Common myeloid progenitor, CD34-positive (primary cell): Measurements from ENCODE around the gene AFF3.

Experiments
- CTCF ChIA-PET: fragments of 350-600 bp; sonication (Branson Sonifier 250); formaldehyde crosslinking; loops from one replicate; lab custom pipeline; 2021; ENCODE audit warnings: antibody characterized with exemption; lab: Charles Lee
- POLR2A ChIA-PET: fragments of 350-600 bp; sonication (Branson Sonifier 250); formaldehyde crosslinking; loops from one replicate; lab custom pipeline; 2021; ENCODE audit warnings: antibody characterized with exemption; lab: Charles Lee
- DNase-seq, 3 donors: peaks; one replicate each; pipeline versions ENCODE4 v3.0.0 to v3.0.0-alpha.2; 2013
- H3K27ac ChIP-seq, 2 experiments: 1 replicate in 1 of 2; 2 replicates in 1 of 2; pipeline ENCODE4 v1.7.0; 2013; ENCODE audit warnings: inconsistent platforms in 2 of 2, low read length in 2 of 2, mild to moderate bottlenecking in 2 of 2, low read depth in 1 of 2, moderate library complexity in 1 of 2; ENCODE audit not compliant: severe bottlenecking in 2 of 2, insufficient read depth in 1 of 2, poor library complexity in 1 of 2
- H3K27me3 ChIP-seq, 5 experiments: replicated peaks in 2 of 5; 1 replicate in 3 of 5; 2 replicates in 2 of 5; pipeline versions ENCODE4 v1.6.1 to v1.7.0; 2013; ENCODE audit warnings: low read length in 4 of 5, mild to moderate bottlenecking in 2 of 5, moderate library complexity in 2 of 5, inconsistent platforms in 1 of 5; ENCODE audit not compliant: insufficient read depth in 5 of 5, control insufficient read depth in 4 of 5
- H3K36me3 ChIP-seq, 4 experiments: 1 replicate in 2 of 4; 2 replicates in 2 of 4; pipeline versions ENCODE4 v1.6.1 to v1.7.0; 2013; ENCODE audit warnings: low read length in 3 of 4, control low read depth in 1 of 4, mild to moderate bottlenecking in 1 of 4; ENCODE audit not compliant: control insufficient read depth in 4 of 4, insufficient read depth in 4 of 4
- H3K4me1 ChIP-seq, 4 experiments: 1 replicate in 3 of 4; 2 replicates in 1 of 4; pipeline versions ENCODE4 v1.6.1 to v1.7.1; 2013; ENCODE audit warnings: low read length in 3 of 4, mild to moderate bottlenecking in 3 of 4, control low read depth in 1 of 4, inconsistent platforms in 1 of 4, moderate library complexity in 1 of 4; ENCODE audit not compliant: control insufficient read depth in 4 of 4, insufficient read depth in 4 of 4; ENCODE audit errors: control extremely low read depth in 1 of 4
- H3K4me3 ChIP-seq, 7 experiments: 1 replicate in 4 of 7; 2 replicates in 3 of 7; pipeline versions ENCODE4 v1.5.1 to v1.7.0; 2013; ENCODE audit warnings: mild to moderate bottlenecking in 7 of 7, low read length in 6 of 7, moderate library complexity in 6 of 7, inconsistent platforms in 2 of 7, low read depth in 2 of 7, control low read depth in 1 of 7; ENCODE audit not compliant: insufficient read depth in 4 of 7, control insufficient read depth in 1 of 7; ENCODE audit errors: extremely low read depth in 1 of 7
- H3K9me3 ChIP-seq, 5 experiments: 1 replicate in 4 of 5; 2 replicates in 1 of 5; pipeline versions ENCODE4 v1.6.1 to v1.7.1; 2013; ENCODE audit warnings: low read length in 4 of 5, mild to moderate bottlenecking in 2 of 5, inconsistent platforms in 1 of 5, low read depth in 1 of 5, moderate library complexity in 1 of 5; ENCODE audit not compliant: control insufficient read depth in 4 of 5, insufficient read depth in 2 of 5; ENCODE audit errors: control extremely low read depth in 1 of 5
- WGBS: methylation state at CpG from one replicate; pipeline ENCODE4 v1.1.5; 2013; ENCODE audit not compliant: insufficient coverage; 5-methylcytosine and 5-hydroxymethylcytosine counted together

The AFF3 gene

GRCh38 chr2:99611034-99611433, 531.4 kb downstream of the AFF3 start:
- no CpG with 5 or more reads among the region's 2 CpGs for WGBS

DNA sequence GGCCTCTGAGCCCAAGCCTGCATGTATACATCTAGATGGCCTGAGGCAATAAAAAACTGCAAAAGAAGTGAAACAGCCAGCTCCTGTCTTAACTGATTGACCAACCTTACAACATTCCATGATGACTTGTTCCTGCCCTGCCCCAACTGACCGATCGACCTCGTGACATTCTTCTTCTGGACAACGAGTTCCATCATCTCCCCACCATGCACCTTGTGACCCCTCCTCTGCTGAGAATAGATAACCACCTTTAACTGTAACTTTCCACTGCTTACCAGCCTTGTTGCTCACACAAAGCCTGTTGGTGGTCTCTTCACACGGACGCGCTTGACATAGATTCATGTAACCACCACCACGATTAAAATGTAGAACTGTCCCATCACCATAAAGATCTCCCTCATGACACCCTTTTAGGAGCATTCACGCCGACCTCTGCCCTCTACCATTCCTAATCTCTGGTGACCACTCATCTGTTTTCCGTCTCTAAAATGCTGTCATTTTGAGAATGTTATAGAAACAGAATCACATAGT, 532.5 kb downstream of the AFF3 start:
- H3K36me3 ChIP-seq, result no peaks in the 10 kb centered on the region
- no peaks in the 10 kb centered on the region for H3K4me1 ChIP-seq
- POLR2A ChIA-PET, result no interaction called here
- DNase-seq, result no peak
- H3K27me3 ChIP-seq, result no peaks in the 10 kb centered on the region
- CTCF ChIA-PET, result no interaction called here
- no peaks in the 10 kb centered on the region for H3K9me3 ChIP-seq
- no peak overlapping the region for H3K27ac ChIP-seq
- 98% methylated on average over 7 of the region's 11 CpGs for WGBS
- no peak overlapping the region for H3K4me3 ChIP-seq

More at GRCh38 chr2:99611034-99611433, 531.4 kb downstream of the AFF3 start:
- Histone ChIP-seq H3K4me1 (no peaks in the 10 kb centered on the region), H3K4me3 (no peak overlapping the region), H3K36me3 (no peaks in the 10 kb centered on the region), H3K9me3 (no peaks in the 10 kb centered on the region), H3K27ac (no peak overlapping the region), H3K27me3 (no peaks in the 10 kb centered on the region)
- no peak for DNase-seq
- POLR2A ChIA-PET, result no interaction called here
- CTCF ChIA-PET, result no interaction called here

GRCh38 chr2:99608861-99609260, 533.5 kb downstream of the AFF3 start:
- no peaks in the 10 kb centered on the region for H3K36me3 ChIP-seq
- DNase-seq, result no peak
- H3K4me3 ChIP-seq, result no peak overlapping the region
- no peaks in the 10 kb centered on the region for H3K27me3 ChIP-seq
- CTCF ChIA-PET, result no interaction called here
- WGBS, result no CpG with 5 or more reads among the region's 1 CpG
- no peaks in the 10 kb centered on the region for H3K4me1 ChIP-seq
- POLR2A ChIA-PET, result no interaction called here
- no peak overlapping the region for H3K27ac ChIP-seq
- H3K9me3 ChIP-seq, result no peaks in the 10 kb centered on the region

GRCh38 chr2:99607861-99608491, 534.4 kb downstream of the AFF3 start:
- 100% methylated on average over 1 of the region's 4 CpGs for WGBS

GRCh38 chr2:99607454-99607853, 534.9 kb downstream of the AFF3 start:
- CTCF ChIA-PET, result no interaction called here
- WGBS, result 96% methylated on average over 4 of the region's 4 CpGs

More at GRCh38 chr2:99607861-99608491, 534.4 kb downstream of the AFF3 start:
- H3K9me3 ChIP-seq, result no peaks in the 10 kb centered on the region
- no peak overlapping the region for H3K27ac ChIP-seq
- no peak overlapping the region for H3K4me3 ChIP-seq
- no peaks in the 10 kb centered on the region for H3K4me1 ChIP-seq
- ChIA-PET CTCF (no interaction called here), POLR2A (no interaction called here)
- no peaks in the 10 kb centered on the region for H3K27me3 ChIP-seq
- H3K36me3 ChIP-seq, result no peaks in the 10 kb centered on the region
- no peak for DNase-seq

GRCh38 chr2:99605036-99605435, 537.4 kb downstream of the AFF3 start:
- Histone ChIP-seq H3K4me1 (no peaks in the 10 kb centered on the region), H3K4me3 (no peak overlapping the region), H3K27ac (no peak overlapping the region), H3K27me3 (no peaks in the 10 kb centered on the region), H3K36me3 (peaks cover 0 to 2% (median 0%) of the 10 kb centered on the region in 4 experiments), H3K9me3 (no peaks in the 10 kb centered on the region)
- 78% methylated on average over 4 of the region's 7 CpGs for WGBS
- DNase-seq, result no peak
- POLR2A ChIA-PET, result no interaction called here
- CTCF ChIA-PET, result no interaction called here

More at GRCh38 chr2:99607454-99607853, 534.9 kb downstream of the AFF3 start:
- POLR2A ChIA-PET, result no interaction called here
- H3K36me3 ChIP-seq, result no peaks in the 10 kb centered on the region
- H3K9me3 ChIP-seq, result no peaks in the 10 kb centered on the region
- DNase-seq, result no peak
- H3K4me1 ChIP-seq, result no peaks in the 10 kb centered on the region
- no peak overlapping the region for H3K4me3 ChIP-seq
- no peak overlapping the region for H3K27ac ChIP-seq
- no peaks in the 10 kb centered on the region for H3K27me3 ChIP-seq

DNA sequence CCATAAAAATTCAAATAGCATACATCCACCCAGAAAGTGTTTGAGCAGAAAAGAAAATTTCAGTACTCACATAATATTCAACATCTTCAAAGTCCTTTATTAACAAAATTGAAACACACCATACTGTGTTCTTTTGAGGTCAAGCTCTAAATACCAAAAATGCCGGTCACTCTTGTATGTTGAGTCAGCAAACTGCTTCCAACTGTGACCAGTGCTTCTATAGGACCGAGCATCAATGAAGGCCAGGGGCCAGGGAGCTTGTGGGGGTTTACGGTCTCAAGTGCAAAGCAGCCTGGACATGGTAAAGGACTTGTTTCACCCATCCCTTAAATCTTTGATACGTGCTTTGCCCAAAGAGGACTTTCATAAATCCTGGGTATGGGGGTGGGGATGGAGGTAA, 539.9 kb downstream of the AFF3 start:
- Histone ChIP-seq H3K4me1 (no peaks in the 10 kb centered on the region), H3K27ac (no peak overlapping the region), H3K9me3 (no peaks in the 10 kb centered on the region), H3K27me3 (no peaks in the 10 kb centered on the region), H3K4me3 (no peak overlapping the region), H3K36me3 (peaks cover 0 to 3% (median 1%) of the 10 kb centered on the region in 4 experiments)
- 92% methylated on average over 3 of the region's 4 CpGs for WGBS
- ChIA-PET POLR2A (no interaction called here), CTCF (no interaction called here)
- no peak for DNase-seq
